HG03135 (cell line): ENCODE data around the gene LRP10.
"Not testable (repeated sequence)": the region's sequence is repeated elsewhere in the genome, so short reads cannot be mapped to it uniquely, and the experiment has no call there.

Experiments used
- ATAC-seq: cut with Tn5 transposase; IDR thresholded peaks from one replicate; pipeline ENCODE4 v1.9.1; 2021; ENCODE audit warnings: mild to moderate bottlenecking, moderate library complexity; ENCODE audit not compliant: unreplicated experiment

Gene LRP10

DNA sequence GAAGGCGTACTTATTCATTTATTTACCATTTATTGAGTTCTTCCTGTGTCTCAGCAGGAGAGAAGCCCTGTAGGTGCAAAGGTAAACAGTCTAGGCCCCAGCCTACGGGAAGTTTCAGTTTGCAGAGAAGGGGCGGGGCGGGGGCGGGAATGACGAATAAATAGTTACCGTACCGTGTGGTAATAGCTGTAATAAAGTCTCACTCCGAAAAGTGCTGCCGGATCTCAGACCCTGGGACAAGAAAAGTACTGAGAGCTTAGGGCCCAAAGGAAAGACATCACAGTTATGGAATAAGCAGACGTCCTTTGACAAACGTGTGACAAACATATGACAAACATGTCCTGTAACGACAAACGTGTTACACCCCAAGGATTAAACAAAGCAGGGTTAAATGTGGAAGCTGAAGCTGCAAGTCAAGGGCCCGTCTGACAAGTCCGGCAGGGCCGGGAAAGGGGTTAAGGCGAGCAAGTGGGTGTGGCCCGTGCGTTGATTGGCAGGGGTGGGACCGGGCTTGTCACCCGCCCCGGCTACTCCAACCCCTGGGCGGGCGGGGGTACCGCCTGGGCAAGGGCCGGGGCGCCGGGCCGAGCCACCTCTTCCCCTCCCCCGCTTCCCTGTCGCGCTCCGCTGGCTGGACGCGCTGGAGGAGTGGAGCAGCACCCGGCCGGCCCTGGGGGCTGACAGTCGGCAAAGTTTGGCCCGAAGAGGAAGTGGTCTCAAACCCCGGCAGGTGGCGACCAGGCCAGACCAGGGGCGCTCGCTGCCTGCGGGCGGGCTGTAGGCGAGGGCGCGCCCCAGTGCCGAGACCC, at the start of gene LRP10:
Gene LRP10, plus strand, starts transcription at position 517 of the 809 bp plus-strand sequence. CDS start 564 bp downstream, outside the sequence.
- peak; percentile 68 for ATAC-seq

DNA sequence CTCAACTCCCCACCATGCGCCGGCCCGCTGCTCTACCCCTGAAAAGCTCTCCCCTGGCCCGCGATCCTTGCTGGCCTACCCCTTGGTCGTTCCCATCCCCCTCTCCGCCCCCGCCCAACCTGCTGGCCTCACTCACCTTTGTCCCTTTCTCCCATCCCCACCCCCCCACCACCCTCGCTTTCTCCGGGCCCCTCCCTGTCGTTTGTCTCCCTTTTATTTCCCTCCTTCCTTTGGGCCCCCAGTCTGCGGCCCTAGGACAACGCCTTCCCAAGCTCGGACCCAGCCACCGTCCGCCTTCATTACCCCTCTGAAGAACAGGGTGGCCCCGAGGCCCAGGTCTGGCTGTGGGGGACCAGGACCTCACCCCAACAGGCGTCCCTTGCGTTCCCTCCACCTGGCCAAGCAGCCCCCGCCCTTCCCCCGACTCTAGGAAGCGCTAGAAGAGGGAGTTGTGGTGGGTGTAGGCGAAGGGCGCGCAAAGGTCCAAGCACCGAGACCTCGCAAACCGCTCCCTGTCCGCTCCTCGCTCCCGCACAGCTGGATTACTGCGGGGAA, 49.4 kb upstream of the LRP10 start:
- no peak for ATAC-seq

DNA sequence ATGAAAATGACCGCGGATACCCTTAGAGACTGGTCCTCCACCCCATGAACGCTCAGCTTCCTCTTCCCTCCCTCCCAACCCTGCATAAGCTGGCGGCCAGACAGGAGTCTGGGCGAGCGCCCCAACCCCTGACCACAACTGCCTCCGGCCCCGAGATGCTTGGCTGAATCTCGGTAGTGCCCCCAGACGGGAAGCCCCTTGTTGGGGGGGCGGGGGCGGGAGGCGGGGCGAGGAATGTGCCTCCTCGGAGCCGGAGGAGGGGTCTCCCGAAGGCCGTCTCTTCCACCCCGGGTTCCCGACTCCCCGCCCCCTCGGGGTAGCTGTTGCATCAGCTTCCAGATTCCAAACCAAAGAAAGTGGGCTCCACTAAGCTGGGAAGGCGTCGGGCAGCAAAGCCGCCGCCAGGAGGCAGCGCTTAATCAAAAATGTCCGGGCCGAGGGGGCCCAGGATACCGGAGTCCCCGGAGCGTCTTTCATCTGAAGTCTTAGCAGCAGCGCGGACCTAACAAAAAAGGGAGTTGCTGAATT, 48.9 kb upstream of the LRP10 start:
- ATAC-seq: no peak

- ATAC-seq: no peak
Measured at GRCh38 chr14:22824711-22825359, 46.7 kb upstream of the LRP10 start.

GRCh38 chr14:22829076-22829660, 42.4 kb upstream of the LRP10 start:
- not testable (repeated sequence) for ATAC-seq

- ATAC-seq: peak; percentile 81
Measured at GRCh38 chr14:22829661-22830442, 41.7 kb upstream of the LRP10 start, which contains the start of gene MRPL52. TSS of gene MRPL52 (plus strand) at chr14:22829887. CDS start at chr14:22829913, 26 bp downstream.

- peak; percentile 17 for ATAC-seq
Measured at GRCh38 chr14:22830443-22831010, 41.0 kb upstream of the LRP10 start.

GRCh38 chr14:22835505-22835904, 36.0 kb upstream of the LRP10 start:
- ATAC-seq: no peak

DNA sequence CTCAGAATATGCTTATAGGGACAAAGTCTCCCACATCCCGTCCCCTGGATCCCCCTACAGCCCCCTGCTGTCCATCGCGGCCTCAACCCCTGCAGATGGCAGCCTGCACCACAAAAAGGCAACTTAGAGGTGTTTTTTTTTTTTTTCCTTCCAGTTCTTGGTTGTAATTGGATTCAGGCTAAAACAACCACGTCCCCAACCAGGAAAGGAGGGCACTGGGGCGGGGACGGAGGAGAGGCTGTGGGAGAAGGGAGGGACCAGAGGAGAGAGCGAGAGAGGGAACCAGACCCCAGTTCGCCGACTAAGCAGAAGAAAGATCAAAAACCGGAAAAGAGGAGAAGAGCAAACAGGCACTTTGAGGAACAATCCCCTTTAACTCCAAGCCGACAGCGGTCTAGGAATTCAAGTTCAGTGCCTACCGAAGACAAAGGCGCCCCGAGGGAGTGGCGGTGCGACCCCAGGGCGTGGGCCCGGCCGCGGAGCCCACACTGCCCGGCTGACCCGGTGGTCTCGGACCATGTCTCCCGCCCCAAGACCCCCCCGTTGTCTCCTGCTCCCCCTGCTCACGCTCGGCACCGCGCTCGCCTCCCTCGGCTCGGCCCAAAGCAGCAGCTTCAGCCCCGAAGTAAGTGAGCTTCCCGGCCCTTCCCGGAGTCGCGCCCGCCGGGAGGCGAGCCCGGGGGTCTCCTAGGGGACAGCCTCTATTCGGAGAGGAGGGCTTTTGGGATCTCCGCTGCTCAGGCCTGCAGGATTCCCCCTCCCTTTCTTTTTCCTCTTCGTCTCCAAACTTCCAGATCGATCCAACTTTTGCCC, 35.0 kb upstream of the LRP10 start, which contains the start of gene MMP14:
Gene MMP14, plus strand, starts transcription at position 285 of the 813 bp plus-strand sequence. Its CDS starts 233 bp downstream, at position 518.
- no peak for ATAC-seq

DNA sequence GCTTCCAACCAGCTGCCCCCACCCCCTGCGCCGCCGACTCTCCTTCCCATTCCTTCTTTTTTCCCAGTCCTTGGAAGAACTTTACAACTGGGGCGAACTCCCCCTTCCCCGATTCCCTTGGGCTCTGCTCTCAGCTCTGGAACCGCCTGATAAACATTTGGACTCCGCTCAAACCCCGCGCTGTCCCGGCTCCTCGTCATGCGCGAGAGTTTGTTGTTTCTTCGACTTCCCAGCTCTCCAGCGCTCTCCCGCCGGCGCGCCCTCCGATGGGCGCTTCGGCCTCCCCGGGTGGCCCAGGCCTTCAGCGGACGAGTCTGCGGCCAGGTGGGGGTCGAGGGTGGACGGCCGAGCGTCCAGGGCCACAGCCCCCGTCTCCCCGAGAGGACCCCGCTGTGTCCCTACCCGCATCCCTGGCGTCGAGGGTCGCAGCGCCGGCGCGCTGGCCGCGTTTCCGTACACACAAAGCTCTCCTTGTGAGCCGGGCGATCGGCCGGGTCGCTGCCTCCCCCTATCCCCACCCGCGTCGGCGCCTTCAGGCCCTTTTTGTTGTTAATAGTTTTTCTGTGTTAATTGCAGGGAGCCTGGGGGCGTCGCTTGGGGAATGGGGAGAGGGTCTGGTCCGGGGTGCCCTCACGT, 34.3 kb upstream of the LRP10 start:
- ATAC-seq: no peak

DNA sequence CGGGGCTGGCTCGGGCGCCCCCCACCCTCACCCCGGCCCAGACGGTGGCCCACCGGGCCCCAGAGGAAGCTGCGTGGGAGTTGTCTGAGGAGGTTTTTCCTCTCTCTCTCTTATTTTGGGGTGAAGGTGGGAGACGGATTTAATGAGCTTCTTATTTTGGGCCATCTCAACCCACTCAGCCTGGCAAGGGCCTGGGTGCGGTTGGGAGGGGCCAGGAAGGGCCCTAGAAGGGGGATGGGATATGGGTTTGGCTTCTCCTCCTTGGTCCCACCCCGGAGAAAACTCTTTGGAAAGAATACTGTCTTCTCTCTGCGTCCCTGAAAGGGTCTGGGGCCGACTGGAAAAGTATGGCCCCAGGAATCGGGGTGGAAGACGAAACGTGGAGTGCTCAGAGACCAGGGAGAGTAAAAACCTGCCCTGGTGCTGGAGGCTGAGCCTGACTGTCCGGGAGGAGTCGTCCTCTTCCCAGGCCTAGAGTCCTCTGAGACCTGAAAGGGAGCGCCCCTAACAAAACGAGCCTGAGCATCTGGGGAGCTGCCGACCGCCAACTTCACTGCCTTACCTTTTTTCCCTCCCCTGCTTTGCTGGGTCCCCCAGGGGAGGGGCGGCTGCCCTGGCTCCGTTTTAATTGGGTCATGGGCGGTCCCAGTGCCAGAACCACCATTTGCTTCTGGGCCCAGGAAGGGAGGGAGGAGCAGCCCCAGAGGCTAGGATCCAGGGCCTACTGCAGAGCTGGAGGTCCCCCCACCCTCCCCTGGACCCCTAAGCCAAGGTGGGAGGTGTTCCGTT, 33.6 kb upstream of the LRP10 start:
- ATAC-seq: no peak

DNA sequence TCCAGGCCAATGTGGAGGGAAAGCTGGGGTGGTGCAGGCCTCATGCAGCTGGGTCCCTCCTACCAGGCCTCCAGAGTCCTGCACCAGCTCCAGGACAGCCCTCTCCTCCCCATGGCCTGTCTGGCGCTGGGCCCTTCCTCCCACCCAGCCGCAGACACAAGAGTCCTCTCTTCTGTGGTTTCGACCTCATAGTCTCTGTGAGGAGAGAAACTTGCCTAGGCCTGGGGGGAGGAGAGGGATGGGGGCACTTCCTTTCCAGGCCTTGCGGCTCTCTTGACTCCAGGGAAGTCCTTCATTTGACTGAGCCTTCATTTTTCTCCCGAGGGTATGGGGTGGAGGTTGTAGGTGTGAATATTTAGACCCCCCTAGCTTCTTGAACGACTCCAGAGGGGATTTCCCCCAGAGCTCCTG, 32.9 kb upstream of the LRP10 start:
- no peak for ATAC-seq

DNA sequence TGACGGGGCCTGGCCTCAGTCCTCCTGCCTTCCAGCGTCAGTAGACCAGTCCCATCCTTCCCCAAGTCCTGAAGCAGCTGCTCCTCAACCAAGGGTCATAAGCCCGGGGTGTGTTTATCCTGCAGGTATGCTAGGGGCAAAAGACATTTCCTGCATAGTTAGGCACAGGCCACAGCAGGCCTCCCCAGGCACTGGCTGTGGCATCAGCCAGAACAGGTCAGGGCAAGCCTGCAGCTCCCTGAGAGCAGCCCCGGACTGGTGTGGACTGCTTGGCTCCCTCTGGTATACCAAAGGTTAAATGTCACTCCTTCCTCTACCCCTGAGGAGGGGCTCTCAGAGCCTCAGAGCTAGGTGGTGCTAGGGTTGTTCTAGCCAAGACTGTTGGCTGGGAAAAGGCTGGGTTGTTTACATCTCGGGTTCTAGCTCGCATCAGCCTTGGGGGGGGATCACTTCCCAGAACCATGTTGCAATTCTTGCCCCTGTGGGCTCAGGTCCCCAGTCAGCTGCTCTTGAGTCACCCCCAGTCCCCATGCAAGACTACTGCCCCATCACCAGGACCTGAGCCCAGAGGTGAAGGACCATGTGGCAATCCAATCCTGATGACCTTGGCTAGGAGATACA, 32.3 kb upstream of the LRP10 start:
- no peak for ATAC-seq

GRCh38 chr14:22841311-22841710, 30.2 kb upstream of the LRP10 start:
- no peak for ATAC-seq

DNA sequence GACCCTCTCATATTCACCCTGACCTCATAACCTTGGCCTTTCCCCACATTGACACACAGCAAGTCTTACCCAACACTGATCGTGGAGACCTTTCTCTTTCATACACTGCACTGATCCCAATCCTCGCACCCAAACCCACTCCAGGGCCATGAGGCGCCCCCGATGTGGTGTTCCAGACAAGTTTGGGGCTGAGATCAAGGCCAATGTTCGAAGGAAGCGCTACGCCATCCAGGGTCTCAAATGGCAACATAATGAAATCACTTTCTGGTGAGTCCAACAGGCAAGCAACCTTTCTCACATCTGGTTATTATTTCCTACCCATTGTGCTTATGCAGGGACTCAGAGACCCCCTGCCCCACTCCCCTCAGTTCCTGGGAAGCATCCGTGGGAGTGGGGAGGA, 29.8 kb upstream of the LRP10 start:
- no peak for ATAC-seq

DNA sequence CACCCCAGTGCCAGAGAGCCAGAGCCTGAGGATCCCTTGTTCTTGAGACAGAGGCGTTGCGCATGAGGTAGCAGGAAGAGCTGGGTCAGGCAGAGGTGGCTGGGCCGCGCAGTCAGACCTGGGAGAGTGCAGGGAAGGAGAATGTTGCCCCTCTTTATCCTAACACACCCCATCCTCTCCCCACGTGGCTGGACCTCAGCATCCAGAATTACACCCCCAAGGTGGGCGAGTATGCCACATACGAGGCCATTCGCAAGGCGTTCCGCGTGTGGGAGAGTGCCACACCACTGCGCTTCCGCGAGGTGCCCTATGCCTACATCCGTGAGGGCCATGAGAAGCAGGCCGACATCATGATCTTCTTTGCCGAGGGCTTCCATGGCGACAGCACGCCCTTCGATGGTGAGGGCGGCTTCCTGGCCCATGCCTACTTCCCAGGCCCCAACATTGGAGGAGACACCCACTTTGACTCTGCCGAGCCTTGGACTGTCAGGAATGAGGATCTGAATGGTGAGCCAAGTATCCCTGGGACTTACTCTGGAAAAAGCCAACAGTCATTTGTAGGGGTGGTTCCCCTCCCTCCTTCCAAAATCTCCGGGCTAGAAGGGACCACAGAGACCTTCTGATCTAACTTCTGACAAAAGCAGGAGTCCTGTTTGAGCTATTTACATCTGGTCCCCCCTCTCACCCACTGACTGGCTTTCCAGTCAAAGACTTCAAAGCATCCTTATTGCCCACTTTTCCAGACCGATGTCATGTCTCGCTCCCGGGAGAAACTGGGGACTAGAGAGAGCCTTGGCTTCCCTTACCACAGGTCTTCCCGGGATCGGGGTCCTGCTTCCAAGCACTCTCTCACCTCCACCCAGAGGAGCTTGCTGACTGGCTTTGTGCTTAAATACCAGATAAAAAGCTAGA, 29.1 kb upstream of the LRP10 start:
- ATAC-seq: no peak
